ENCODE measurements around the gene CDIP1.

GRCh38 chr16:4576008-4576407 is 37.4 kb upstream of the CDIP1 start:
- TF ChIP-seq CTCF (IDR thresholded peaks at IDR 0.05) = no peak
- no peak for TF ChIP-seq POLR2A (IDR thresholded peaks at IDR 0.05)
